Neural progenitor cell (in vitro differentiated cells): ENCODE data around the gene STK40. TPM values are rescaled to one million over a fixed set of nuclear protein-coding genes. Genes with fewer than 3 reads are reported as not detected.

Source experiments
- DNase-seq: peaks from one replicate; pipeline ENCODE4 v3.0.0-alpha.2; 2016; ENCODE audit warnings: low spot score
- H2AFZ ChIP-seq: fragments of 200-600 bp; sonication (generic); replicated peaks from 2 replicates; pipeline ENCODE4 v1.6.1; 2016; ENCODE audit warnings: antibody characterized with exemption
- H3F3A ChIP-seq: fragments of 200-600 bp; sonication (generic); 2 replicates; pipeline ENCODE4 v1.6.1; 2016; ENCODE audit warnings: antibody characterized with exemption, low read depth
- H3K27ac ChIP-seq: fragments of 200-600 bp; sonication (generic); 2 replicates; pipeline ENCODE4 v1.5.1; 2016; ENCODE audit warnings: mild to moderate bottlenecking
- H3K27me3 ChIP-seq: fragments of 200-600 bp; sonication (generic); 2 replicates; pipeline ENCODE4 v1.6.1; 2016; ENCODE audit warnings: mild to moderate bottlenecking, moderate library complexity
- H3K36me3 ChIP-seq: fragments of 200-600 bp; sonication (generic); 2 replicates; pipeline ENCODE4 v1.5.1; 2016
- H3K4me1 ChIP-seq: fragments of 200-600 bp; sonication (generic); 2 replicates; pipeline ENCODE4 v1.6.1; 2016; ENCODE audit warnings: mixed run types
- H3K4me2 ChIP-seq: fragments of 200-600 bp; sonication (generic); 2 replicates; pipeline ENCODE4 v1.6.1; 2016
- H3K4me3 ChIP-seq: fragments of 200-600 bp; sonication (generic); 2 replicates; pipeline ENCODE4 v1.5.1; 2016
- H3K79me2 ChIP-seq: fragments of 200-600 bp; sonication (generic); 2 replicates; pipeline ENCODE4 v1.6.1; 2016; ENCODE audit warnings: low read depth
- H3K9ac ChIP-seq: fragments of 200-600 bp; sonication (generic); 2 replicates; pipeline ENCODE4 v1.6.1; 2016
- H3K9me3 ChIP-seq: fragments of 200-600 bp; sonication (generic); 2 replicates; pipeline ENCODE4 v1.5.1; 2016; ENCODE audit warnings: low read depth
- H4K20me1 ChIP-seq: fragments of 200-600 bp; sonication (generic); 2 replicates; pipeline ENCODE4 v1.6.1; 2016; ENCODE audit warnings: low read depth
- H3K27ac Mint-ChIP-seq: 3 replicates; pipeline ENCODE4 v1.8.0; 2021; ENCODE audit warnings: mixed read lengths
- H3K27me3 Mint-ChIP-seq: 2 replicates; pipeline ENCODE4 v1.8.0; 2022; ENCODE audit warnings: low read depth, mild to moderate bottlenecking, inconsistent platforms, moderate library complexity, mixed read lengths; ENCODE audit not compliant: insufficient read depth
- H3K36me3 Mint-ChIP-seq: 3 replicates; pipeline ENCODE4 v1.8.0; 2021; ENCODE audit warnings: mixed read lengths
- H3K4me1 Mint-ChIP-seq: 3 replicates; pipeline ENCODE4 v1.8.0; 2021; ENCODE audit warnings: mixed read lengths
- H3K4me3 Mint-ChIP-seq: 3 replicates; pipeline ENCODE4 v1.8.0; 2021; ENCODE audit warnings: mild to moderate bottlenecking, moderate library complexity, mixed read lengths
- H3K9me3 Mint-ChIP-seq: 3 replicates; pipeline ENCODE4 v1.8.0; 2020; ENCODE audit warnings: mixed read lengths
- CTCF ChIP-seq: fragments of 200-600 bp; sonication (generic); IDR thresholded peaks from 2 replicates; pipeline ENCODE4 v1.5.1; 2017; ENCODE audit warnings: antibody characterized with exemption, mild to moderate bottlenecking
- EZH2 ChIP-seq: fragments of 200-600 bp; sonication (generic); IDR thresholded peaks from 2 replicates; pipeline ENCODE4 v1.6.1; 2017; ENCODE audit warnings: antibody characterized with exemption, mild to moderate bottlenecking, moderate library complexity
- EZH2phosphoT487 ChIP-seq: fragments of 200-600 bp; sonication (generic); IDR thresholded peaks from 2 replicates; pipeline ENCODE4 v1.6.1; 2017; ENCODE audit warnings: antibody characterized with exemption
- total RNA-seq: library from RNA; depleted of rRNA; stranded (reverse); fragments of >200 nt; gene quantifications from 2 replicates; pipeline ENCODE4 v1.2.3, GENCODE V29; 2015; ENCODE audit warnings: low replicate concordance

The STK40 gene
- total RNA-seq, 1 donor from 2014 or later, result 5.3 TPM

- TF ChIP-seq EZH2phosphoT487, result no peak
- TF ChIP-seq EZH2, result no peak
- TF ChIP-seq CTCF, result no peak
- Mint-ChIP-seq H3K27me3 (peaks cover 10% of the 10 kb centered on the region), H3K9me3 (no peaks in the 10 kb centered on the region), H3K27ac (no peak overlapping the region), H3K36me3 (peaks cover 2% of the 10 kb centered on the region), H3K4me1 (no peaks in the 10 kb centered on the region), H3K4me3 (peak overlapping the region; percentile 10)
- DNase-seq, result no peak
- H2AFZ ChIP-seq, result no peak overlapping the region
- no peaks in the 10 kb centered on the region for H3K27me3 ChIP-seq
- no peaks in the 10 kb centered on the region for H3K79me2 ChIP-seq
- H3K36me3 ChIP-seq, result no peaks in the 10 kb centered on the region
- no peak overlapping the region for H3K4me2 ChIP-seq
- H3F3A ChIP-seq, result no peaks in the 10 kb centered on the region
- no peaks in the 10 kb centered on the region for H3K4me1 ChIP-seq
- H3K9me3 ChIP-seq, result no peaks in the 10 kb centered on the region
- H3K9ac ChIP-seq, result no peak overlapping the region
- H4K20me1 ChIP-seq, result no peaks in the 10 kb centered on the region
- H3K27ac ChIP-seq, result no peak overlapping the region
- no peak overlapping the region for H3K4me3 ChIP-seq
Observed at GRCh38 chr1:36339615-36340014, 46.1 kb downstream of the STK40 start.

- H3K27me3 Mint-ChIP-seq, result peaks cover 10% of the 10 kb centered on the region
- TF ChIP-seq EZH2 (no peak), CTCF (no peak), EZH2phosphoT487 (no peak)
- H3K27ac Mint-ChIP-seq, result no peak overlapping the region
Observed at GRCh38 chr1:36339215-36339614, 46.5 kb downstream of the STK40 start.

GRCh38 chr1:36337830-36338229, 47.9 kb downstream of the STK40 start:
- no peaks in the 10 kb centered on the region for H3K4me1 ChIP-seq
- TF ChIP-seq EZH2phosphoT487, result no peak
- H3K27me3 ChIP-seq, result no peaks in the 10 kb centered on the region
- H3F3A ChIP-seq, result no peaks in the 10 kb centered on the region
- Mint-ChIP-seq H3K4me3 (no peak overlapping the region), H3K27ac (no peak overlapping the region), H3K9me3 (no peaks in the 10 kb centered on the region), H3K27me3 (peaks cover 10% of the 10 kb centered on the region), H3K36me3 (peaks cover 1% of the 10 kb centered on the region), H3K4me1 (no peaks in the 10 kb centered on the region)
- H3K4me2 ChIP-seq, result no peak overlapping the region
- H3K9me3 ChIP-seq, result no peaks in the 10 kb centered on the region
- H3K36me3 ChIP-seq, result no peaks in the 10 kb centered on the region
- no peaks in the 10 kb centered on the region for H3K79me2 ChIP-seq
- H4K20me1 ChIP-seq, result no peaks in the 10 kb centered on the region
- DNase-seq, result no peak
- H3K27ac ChIP-seq, result no peak overlapping the region
- H3K4me3 ChIP-seq, result no peak overlapping the region
- no peak overlapping the region for H2AFZ ChIP-seq
- H3K9ac ChIP-seq, result no peak overlapping the region

More at GRCh38 chr1:36339215-36339614, 46.5 kb downstream of the STK40 start:
- no peaks in the 10 kb centered on the region for H3K4me1 Mint-ChIP-seq
- Histone ChIP-seq H2AFZ (no peak overlapping the region), H3K4me1 (no peaks in the 10 kb centered on the region), H4K20me1 (no peaks in the 10 kb centered on the region), H3K9me3 (no peaks in the 10 kb centered on the region), H3K4me3 (no peak overlapping the region), H3F3A (no peaks in the 10 kb centered on the region), H3K9ac (peak overlapping the region; percentile 27), H3K36me3 (no peaks in the 10 kb centered on the region), H3K27me3 (no peaks in the 10 kb centered on the region), H3K79me2 (no peaks in the 10 kb centered on the region), H3K27ac (no peak overlapping the region), H3K4me2 (no peak overlapping the region)
- H3K9me3 Mint-ChIP-seq, result no peaks in the 10 kb centered on the region
- no peak for DNase-seq
- peaks cover 1% of the 10 kb centered on the region for H3K36me3 Mint-ChIP-seq
- H3K4me3 Mint-ChIP-seq, result no peak overlapping the region

GRCh38 chr1:36330940-36331339, 54.8 kb downstream of the STK40 start:
- Histone ChIP-seq H3K27me3 (peaks cover 5% of the 10 kb centered on the region), H3F3A (no peaks in the 10 kb centered on the region), H2AFZ (no peak overlapping the region), H3K27ac (no peak overlapping the region), H3K9ac (no peak overlapping the region), H3K4me1 (no peaks in the 10 kb centered on the region), H3K9me3 (no peaks in the 10 kb centered on the region), H3K36me3 (no peaks in the 10 kb centered on the region), H3K4me2 (no peak overlapping the region), H3K4me3 (no peak overlapping the region), H3K79me2 (no peaks in the 10 kb centered on the region), H4K20me1 (no peaks in the 10 kb centered on the region)
- Mint-ChIP-seq H3K9me3 (peaks cover 3% of the 10 kb centered on the region), H3K36me3 (no peaks in the 10 kb centered on the region), H3K27ac (no peak overlapping the region), H3K4me1 (peaks cover 7% of the 10 kb centered on the region), H3K4me3 (no peak overlapping the region), H3K27me3 (peaks cover 8% of the 10 kb centered on the region)
- TF ChIP-seq CTCF, result no peak
- no peak for TF ChIP-seq EZH2phosphoT487
- no peak for TF ChIP-seq EZH2
- DNase-seq, result no peak
